B cell (primary cell): ENCODE results near the gene RBMS3. TPM values are rescaled to one million over a fixed set of nuclear protein-coding genes. Genes with fewer than 3 reads are reported as not detected.

ENCODE experiments used
- ATAC-seq: fragments of 200-7000 bp; cut with Tn5 transposase; one replicate; pipeline ENCODE4 v1.10.0; 2021; ENCODE audit warnings: low read depth, mild to moderate bottlenecking, moderate number of reproducible peaks, moderate library complexity
- CTCF ChIA-PET: fragments of 350-600 bp; sonication (Branson Sonifier 250); formaldehyde crosslinking; loops from one replicate; lab custom pipeline; 2021; ENCODE audit warnings: antibody characterized with exemption, inconsistent platforms; lab: Charles Lee
- POLR2A ChIA-PET: fragments of 350-600 bp; sonication (Branson Sonifier 250); formaldehyde crosslinking; loops from one replicate; lab custom pipeline; 2021; ENCODE audit warnings: antibody characterized with exemption; lab: Charles Lee
- DNase-seq: peaks from one replicate; pipeline ENCODE4 v3.0.0; 2013
- H2AFZ ChIP-seq: 2 replicates; pipeline ENCODE4 v1.6.1; 2012; ENCODE audit warnings: mild to moderate bottlenecking, low read depth, low read length; ENCODE audit not compliant: insufficient read depth, poor library complexity, severe bottlenecking
- H3K27ac ChIP-seq, 2 donors: 1 replicate in 1 of 2; 2 replicates in 1 of 2; pipeline ENCODE4 v1.5.1; 2012 to 2013; ENCODE audit warnings: low read length in 2 of 2, mild to moderate bottlenecking in 2 of 2, moderate library complexity in 1 of 2
- H3K27me3 ChIP-seq, 4 experiments: fragments of 200-600 bp in 1 of 4; sonication (generic) in 1 of 4; replicated peaks in 1 of 4; 1 replicate in 2 of 4; 2 replicates in 2 of 4; pipeline versions ENCODE4 v1.6.1 to v1.7.0; 2013 to 2016; ENCODE audit warnings: low read length in 3 of 4, mild to moderate bottlenecking in 2 of 4, mixed read lengths in 1 of 4, moderate library complexity in 1 of 4; ENCODE audit not compliant: insufficient read depth in 4 of 4, control insufficient read depth in 3 of 4; ENCODE audit errors: control extremely low read depth in 1 of 4
- H3K36me3 ChIP-seq, 2 experiments: replicated peaks in 1 of 2; 1 replicate in 1 of 2; 2 replicates in 1 of 2; pipeline versions ENCODE4 v1.6.1 to v1.7.1; 2013; ENCODE audit warnings: low read length in 1 of 2; ENCODE audit not compliant: insufficient read depth in 2 of 2, control insufficient read depth in 1 of 2; ENCODE audit errors: control extremely low read depth in 1 of 2, extremely low read depth in 1 of 2
- H3K4me1 ChIP-seq, 2 donors: fragments of 200-600 bp in 1 of 2; sonication (generic) in 1 of 2; 1 replicate in 1 of 2; 2 replicates in 1 of 2; pipeline versions ENCODE4 v1.5.1 to v1.6.1; 2013 to 2017; ENCODE audit warnings: low read length in 2 of 2; ENCODE audit not compliant: control insufficient read depth in 2 of 2, insufficient read depth in 2 of 2
- H3K4me2 ChIP-seq: replicated peaks from 2 replicates; pipeline ENCODE3; 2012; ENCODE audit warnings: mild to moderate bottlenecking, low read depth, low read length; ENCODE audit not compliant: poor library complexity, severe bottlenecking
- H3K4me3 ChIP-seq, 5 experiments: fragments of 200-600 bp in 1 of 5; sonication (generic) in 1 of 5; 1 replicate in 3 of 5; 2 replicates in 2 of 5; pipeline versions ENCODE4 v1.5.1 to v1.7.0; 2011 to 2016; ENCODE audit warnings: low read length in 4 of 5, mild to moderate bottlenecking in 4 of 5, low read depth in 2 of 5, control low read depth in 1 of 5, moderate library complexity in 1 of 5; ENCODE audit not compliant: insufficient read depth in 1 of 5; ENCODE audit errors: control extremely low read depth in 1 of 5, extremely low read depth in 1 of 5
- H3K79me2 ChIP-seq: fragments of 200-600 bp; sonication (generic); one replicate; pipeline ENCODE4 v1.6.0; 2016; ENCODE audit warnings: low read length; ENCODE audit not compliant: control insufficient read depth, insufficient read depth
- H3K9ac ChIP-seq: fragments of 200-600 bp; sonication (generic); 2 replicates; pipeline ENCODE4 v1.6.1; 2017; ENCODE audit warnings: mild to moderate bottlenecking, low read length, moderate library complexity
- H3K9me3 ChIP-seq, 3 donors: one replicate each; pipeline versions ENCODE4 v1.6.1 to v1.7.1; 2013; ENCODE audit warnings: low read length in 2 of 3; ENCODE audit not compliant: control insufficient read depth in 2 of 3, insufficient read depth in 1 of 3; ENCODE audit errors: control extremely low read depth in 1 of 3
- H4K20me1 ChIP-seq: 2 replicates; pipeline ENCODE4 v1.6.0; 2012; ENCODE audit warnings: mild to moderate bottlenecking, low read length; ENCODE audit not compliant: insufficient read depth, control insufficient read depth, poor library complexity, severe bottlenecking
- H3K27ac Mint-ChIP-seq: one replicate; pipeline ENCODE4 v1.8.0; 2021; ENCODE audit warnings: mixed read lengths
- H3K27me3 Mint-ChIP-seq: one replicate; pipeline ENCODE4 v1.8.0; 2021; ENCODE audit warnings: mixed read lengths
- H3K4me1 Mint-ChIP-seq: one replicate; pipeline ENCODE4 v1.8.0; 2021; ENCODE audit warnings: mixed read lengths
- H3K4me3 Mint-ChIP-seq: one replicate; pipeline ENCODE4 v1.8.0; 2021; ENCODE audit warnings: mixed read lengths
- H3K9me3 Mint-ChIP-seq: one replicate; pipeline ENCODE4 v1.8.0; 2022; ENCODE audit warnings: mixed read lengths; ENCODE audit not compliant: insufficient read depth
- CTCF ChIP-seq: fragments of 200-600 bp; IDR thresholded peaks from one replicate; pipeline ENCODE4 v1.8.0; 2022; ENCODE audit warnings: antibody characterized with exemption, mild to moderate bottlenecking
- EZH2 ChIP-seq: IDR thresholded peaks from 2 replicates; pipeline ENCODE4 v1.6.1; 2012; ENCODE audit warnings: borderline replicate concordance, low read depth, mild to moderate bottlenecking, moderate library complexity, low read length; ENCODE audit not compliant: insufficient read depth, poor library complexity, severe bottlenecking
- WGBS: methylation state at CpG from one replicate; pipeline ENCODE4 v1.1.5; 2013; ENCODE audit warnings: missing lambda C conversion rate; ENCODE audit not compliant: insufficient coverage; 5-methylcytosine and 5-hydroxymethylcytosine counted together
- intact Hi-C: fragments of 100-400 bp; cut with micrococcal nuclease; formaldehyde crosslinking; loops from one replicate; pipeline ENCODE4 v1.10.0; 2022
- polyA plus RNA-seq: library from polyadenylated mRNA; depleted of rRNA; stranded (reverse); fragments of >200 nt; gene quantifications from 2 replicates; pipeline ENCODE4 v1.2.3, GENCODE V29; 2012
- total RNA-seq, 2 donors: library from RNA; stranded (reverse); fragments of 120-200 nt in 1 of 2; gene quantifications; 1 replicate in 1 of 2; 2 replicates in 1 of 2; pipeline versions ENCODE4 v1.2.3 to v1.2.4, GENCODE V29; 2013 to 2022

Gene RBMS3
- total and polyA plus RNA-seq, 2 donors (not counting 1 experiment from before 2014, with no cell fraction given): not detected

GRCh38 chr3:29270752-29271151, 10.1 kb upstream of the RBMS3 start:
- no peak overlapping the region for H3K27ac Mint-ChIP-seq
- H3K4me1 Mint-ChIP-seq: no peaks in the 10 kb centered on the region
- H3K27me3 Mint-ChIP-seq: no peaks in the 10 kb centered on the region
- POLR2A ChIA-PET: no interaction called here
- intact Hi-C loops: no loop called here
- Histone ChIP-seq H2AFZ (no peak overlapping the region), H4K20me1 (no peaks in the 10 kb centered on the region), H3K4me2 (no peak overlapping the region), H3K79me2 (no peaks in the 10 kb centered on the region), H3K9me3 (no peaks in the 10 kb centered on the region), H3K4me3 (no peak overlapping the region), H3K27me3 (no peaks in the 10 kb centered on the region), H3K27ac (no peak overlapping the region), H3K9ac (no peak overlapping the region), H3K4me1 (no peaks in the 10 kb centered on the region), H3K36me3 (no peaks in the 10 kb centered on the region)
- no peak overlapping the region for H3K4me3 Mint-ChIP-seq
- CTCF ChIA-PET: no interaction called here
- TF ChIP-seq EZH2: no peak
- ATAC-seq (no peak), DNase-seq (no peak)
- no peaks in the 10 kb centered on the region for H3K9me3 Mint-ChIP-seq
- no CpG with 5 or more reads among the region's 1 CpG for WGBS

- H3K27ac Mint-ChIP-seq: no peak overlapping the region
- Histone ChIP-seq H3K36me3 (no peaks in the 10 kb centered on the region), H3K79me2 (no peaks in the 10 kb centered on the region), H4K20me1 (no peaks in the 10 kb centered on the region), H3K9ac (no peak overlapping the region), H3K4me1 (no peaks in the 10 kb centered on the region), H3K4me3 (no peak overlapping the region), H2AFZ (no peak overlapping the region), H3K27ac (no peak overlapping the region), H3K4me2 (no peak overlapping the region), H3K27me3 (no peaks in the 10 kb centered on the region), H3K9me3 (no peaks in the 10 kb centered on the region)
- TF ChIP-seq EZH2 (no peak), CTCF (no peak)
- H3K9me3 Mint-ChIP-seq: no peaks in the 10 kb centered on the region
- DNase-seq: no peak
- POLR2A ChIA-PET: no interaction called here
- no peaks in the 10 kb centered on the region for H3K4me1 Mint-ChIP-seq
- intact Hi-C loops: no loop called here
- CTCF ChIA-PET: no interaction called here
- H3K4me3 Mint-ChIP-seq: no peak overlapping the region
- no peaks in the 10 kb centered on the region for H3K27me3 Mint-ChIP-seq
- ATAC-seq: no peak
- WGBS: no CpG with 5 or more reads among the region's 3 CpGs
These were observed 9.4 kb upstream of the RBMS3 start for GRCh38 chr3:29271475-29271874.
